Left forelimb (tissue), 1 donor: Measurements from ENCODE around the gene ANKRD33.
A peak's percentile ranks its signal among the peaks of the same experiment; 100 is the strongest.

Source experiments
- DNase-seq: peaks from one replicate; pipeline ENCODE4 v3.0.0-alpha.2; 2018; ENCODE audit warnings: low spot score

The ANKRD33 gene

GRCh38 chr12:51904951-51905470, 17.1 kb downstream of the ANKRD33 start:
- no peak for DNase-seq

GRCh38 chr12:51905471-51906429, 17.8 kb downstream of the ANKRD33 start:
- peak; percentile 86 for DNase-seq

- no peak for DNase-seq
Observed at GRCh38 chr12:51906430-51907082, 18.7 kb downstream of the ANKRD33 start.

- DNase-seq, result peak; percentile 84
Observed at GRCh38 chr12:51907083-51907855, 19.4 kb downstream of the ANKRD33 start, which contains the start of gene ACVRL1. Gene ACVRL1 (plus strand): TSS chr12:51907504. CDS start chr12:51912475, 4,971 bp downstream.

GRCh38 chr12:51907856-51908425, 20.0 kb downstream of the ANKRD33 start:
- DNase-seq, result no peak

GRCh38 chr12:51908876-51909592, 21.1 kb downstream of the ANKRD33 start:
- no peak for DNase-seq

- DNase-seq, result no peak
Observed at GRCh38 chr12:51910168-51910567, 22.3 kb downstream of the ANKRD33 start.

- no peak for DNase-seq
Observed at GRCh38 chr12:51910691-51911090, 22.8 kb downstream of the ANKRD33 start.

GRCh38 chr12:51911307-51911706, 23.4 kb downstream of the ANKRD33 start:
- DNase-seq, result no peak

GRCh38 chr12:51911788-51912711, 24.1 kb downstream of the ANKRD33 start:
- DNase-seq, result no peak

GRCh38 chr12:51913071-51914033, 25.4 kb downstream of the ANKRD33 start:
- DNase-seq, result no peak

GRCh38 chr12:51914034-51914923, 26.4 kb downstream of the ANKRD33 start:
- no peak for DNase-seq

GRCh38 chr12:51915003-51915625, 27.2 kb downstream of the ANKRD33 start:
- DNase-seq, result no peak

- no peak for DNase-seq
Observed at GRCh38 chr12:51915951-51916350, 28.0 kb downstream of the ANKRD33 start.

- no peak for DNase-seq
Observed at GRCh38 chr12:51917041-51917590, 29.2 kb downstream of the ANKRD33 start.

GRCh38 chr12:51917746-51918453, 30.0 kb downstream of the ANKRD33 start:
- no peak for DNase-seq
